Upper lobe of left lung (tissue), 6 donors: ENCODE data around the gene FGF9. TPM values are rescaled to one million over a fixed set of nuclear protein-coding genes. Genes with fewer than 3 reads are reported as not detected.
A peak's percentile ranks its signal among the peaks of the same experiment; 100 is the strongest.

Experiments
- ATAC-seq, 2 donors: fragments of 200-7000 bp; cut with Tn5 transposase; one replicate each; pipeline ENCODE4 v1.9.1; 2022; ENCODE audit warnings: mild to moderate bottlenecking in 2 of 2, moderate library complexity in 2 of 2; ENCODE audit not compliant: low FRiP score in 2 of 2
- DNase-seq, 2 donors: peaks; one replicate each; pipeline ENCODE4 v3.0.0-alpha.2; 2019 to 2020
- H3K27ac ChIP-seq, 4 donors: fragments of 200-600 bp; sonication (generic); one replicate each; pipeline ENCODE4 v1.5.1; 2016 to 2019
- H3K27me3 ChIP-seq, 4 donors: fragments of 200-600 bp; sonication (generic); one replicate each; pipeline ENCODE4 v1.5.1; 2017 to 2019
- H3K36me3 ChIP-seq, 4 donors: fragments of 200-600 bp; sonication (generic); one replicate each; pipeline ENCODE4 v1.5.1; 2016 to 2019
- H3K4me1 ChIP-seq, 4 donors: fragments of 200-600 bp; sonication (generic); one replicate each; pipeline ENCODE4 v1.5.1; 2018 to 2019
- H3K4me3 ChIP-seq, 4 donors: fragments of 200-600 bp; sonication (generic); one replicate each; pipeline ENCODE4 v1.5.1; 2017 to 2019; ENCODE audit warnings: mild to moderate bottlenecking in 2 of 4, moderate library complexity in 1 of 4
- H3K9me3 ChIP-seq, 4 donors: fragments of 200-600 bp; sonication (generic); one replicate each; pipeline ENCODE4 v1.5.1; 2018 to 2019
- CTCF ChIP-seq, 6 experiments: fragments of 450-650 bp in 4 of 6; fragments of 200-600 bp in 2 of 6; sonication (generic) in 2 of 6; IDR thresholded peaks; one replicate each; pipeline ENCODE4 v1.5.1; 2016 to 2019; ENCODE audit warnings: antibody characterized with exemption in 6 of 6
- EP300 ChIP-seq, 4 donors: sonication (generic); formaldehyde crosslinking; IDR thresholded peaks; one replicate each; pipeline ENCODE4 v1.5.1; 2017; ENCODE audit warnings: antibody characterized with exemption in 4 of 4, control low read depth in 2 of 4
- POLR2A ChIP-seq, 4 donors: fragments of 450-650 bp; IDR thresholded peaks; one replicate each; pipeline ENCODE4 v1.5.1; 2016 to 2017; ENCODE audit warnings: antibody characterized with exemption in 4 of 4, mild to moderate bottlenecking in 2 of 4
- POLR2AphosphoS5 ChIP-seq, 2 donors: sonication (generic); formaldehyde crosslinking; IDR thresholded peaks; one replicate each; pipeline ENCODE4 v1.5.1; 2017; ENCODE audit warnings: antibody characterized with exemption in 2 of 2
- WGBS, 2 donors: methylation state at CpG; one replicate each; pipeline ENCODE4 v1.1.5; 2017 to 2018; 5-methylcytosine and 5-hydroxymethylcytosine counted together
- total RNA-seq, 6 donors: library from RNA; depleted of rRNA in 4 of 6; stranded (reverse); fragments of >200 nt in 4 of 6; gene quantifications; one replicate each; pipeline versions ENCODE4 v1.1.0 to v1.2.1, GENCODE V29; 2016 to 2021
- donor health status: DM: no; HTN: no; CAD: no; lungs with moderate emphysema.
- donor health status: DM: no; HTN: yes; CAD: no; lungs with severe emphysema.

FGF9 gene
- total RNA-seq, 6 donors from 2014 or later, result 0.11 to 3.6 (median 0.79) TPM; not detected in 1

DNA sequence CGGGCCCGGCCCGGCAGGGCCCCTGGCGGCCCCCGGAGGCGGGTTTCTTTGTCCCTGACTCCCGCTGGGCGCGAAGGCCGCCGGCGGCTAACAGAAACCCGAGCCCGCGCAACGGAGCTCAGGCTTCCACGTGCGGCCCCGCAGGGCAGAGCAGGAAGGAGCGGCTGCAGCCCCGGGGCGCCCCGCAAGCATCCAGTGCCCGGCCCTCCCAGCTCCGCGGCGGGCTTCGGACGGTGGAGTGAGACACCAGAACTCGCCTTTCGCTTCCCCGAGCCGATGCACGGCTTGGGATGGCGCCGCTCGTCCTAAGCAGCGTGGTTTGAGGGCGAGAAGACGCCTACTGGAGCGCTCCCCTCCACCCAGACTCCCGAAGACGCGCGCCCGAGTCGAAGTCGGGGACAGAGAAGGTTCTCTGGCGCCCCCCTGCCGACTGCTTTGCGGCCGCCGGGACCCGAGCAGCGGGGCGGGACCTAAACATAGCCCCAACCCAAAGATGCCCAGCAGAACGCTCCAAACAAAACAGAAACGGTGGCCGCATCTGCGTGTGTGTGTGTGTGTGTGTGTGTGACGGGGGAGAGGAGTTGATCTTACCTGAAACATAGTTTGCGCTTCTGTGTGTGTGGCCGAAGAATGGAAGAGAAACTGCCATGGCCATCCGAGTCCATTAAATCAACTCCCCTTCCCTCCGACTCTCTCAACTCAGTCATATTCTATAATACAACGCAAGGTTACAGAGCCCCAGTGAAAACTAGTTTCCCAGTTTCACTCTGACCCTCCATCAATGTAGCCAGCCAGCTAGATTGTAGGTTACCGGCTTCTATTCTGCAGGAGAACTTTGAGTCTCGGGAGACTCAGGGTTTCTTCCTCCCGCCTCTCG, 629 bp upstream of the FGF9 start:
- Histone ChIP-seq H3K9me3 (no peaks in the 10 kb centered on the region), H3K27ac (peak overlapping the region in 3 of 4 donors; percentile 22 to 72 (median 47)), H3K4me1 (peaks cover 53 to 65% (median 54%) of the 10 kb centered on the region in 4 donors), H3K27me3 (peaks cover 0 to 35% (median 11%) of the 10 kb centered on the region in 4 donors), H3K4me3 (peak overlapping the region; percentile 50 to 74 (median 62)), H3K36me3 (no peaks in the 10 kb centered on the region)
- 0% methylated on average over 11 to 65 of the region's 70 CpGs for WGBS, 2 donors
- ATAC-seq (peak; percentile 32 to 71), DNase-seq (peak; percentile 50 to 90)
- TF ChIP-seq CTCF (IDR thresholded peaks at IDR 0.05), result no peak
- TF ChIP-seq POLR2AphosphoS5 (IDR thresholded peaks at IDR 0.05), result no peak
- no peak for TF ChIP-seq POLR2A (IDR thresholded peaks at IDR 0.05)
- TF ChIP-seq EP300 (IDR thresholded peaks at IDR 0.05), result no peak

DNA sequence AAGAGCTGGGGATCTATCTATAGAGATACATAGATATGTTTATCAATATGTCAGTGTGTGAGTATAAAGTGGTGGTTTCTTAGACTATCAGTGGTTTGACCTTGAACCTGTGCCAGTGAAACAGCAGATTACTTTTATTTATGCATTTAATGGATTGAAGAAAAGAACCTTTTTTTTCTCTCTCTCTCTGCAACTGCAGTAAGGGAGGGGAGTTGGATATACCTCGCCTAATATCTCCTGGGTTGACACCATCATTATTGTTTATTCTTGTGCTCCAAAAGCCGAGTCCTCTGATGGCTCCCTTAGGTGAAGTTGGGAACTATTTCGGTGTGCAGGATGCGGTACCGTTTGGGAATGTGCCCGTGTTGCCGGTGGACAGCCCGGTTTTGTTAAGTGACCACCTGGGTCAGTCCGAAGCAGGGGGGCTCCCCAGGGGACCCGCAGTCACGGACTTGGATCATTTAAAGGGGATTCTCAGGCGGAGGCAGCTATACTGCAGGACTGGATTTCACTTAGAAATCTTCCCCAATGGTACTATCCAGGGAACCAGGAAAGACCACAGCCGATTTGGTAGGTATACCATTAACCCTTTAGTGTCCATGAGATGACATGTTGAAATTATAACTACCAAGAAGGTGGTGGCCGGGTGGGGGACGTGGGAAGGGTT, 880 bp downstream of the FGF9 start:
- Histone ChIP-seq H3K27me3 (peaks cover 0 to 41% (median 15%) of the 10 kb centered on the region in 4 donors), H3K4me3 (peak overlapping the region; percentile 50 to 74 (median 62)), H3K36me3 (no peaks in the 10 kb centered on the region), H3K9me3 (no peaks in the 10 kb centered on the region), H3K4me1 (peaks cover 53 to 73% (median 58%) of the 10 kb centered on the region in 4 donors), H3K27ac (no peak overlapping the region)
- ATAC-seq, result no peak
- 0 to 1% methylated on average over 10 to 15 of the region's 15 CpGs for WGBS, 2 donors
- DNase-seq, result no peak
- TF ChIP-seq POLR2A (IDR thresholded peaks at IDR 0.05) (no peak), CTCF (IDR thresholded peaks at IDR 0.05) (no peak), EP300 (IDR thresholded peaks at IDR 0.05) (no peak), POLR2AphosphoS5 (IDR thresholded peaks at IDR 0.05) (no peak)

DNA sequence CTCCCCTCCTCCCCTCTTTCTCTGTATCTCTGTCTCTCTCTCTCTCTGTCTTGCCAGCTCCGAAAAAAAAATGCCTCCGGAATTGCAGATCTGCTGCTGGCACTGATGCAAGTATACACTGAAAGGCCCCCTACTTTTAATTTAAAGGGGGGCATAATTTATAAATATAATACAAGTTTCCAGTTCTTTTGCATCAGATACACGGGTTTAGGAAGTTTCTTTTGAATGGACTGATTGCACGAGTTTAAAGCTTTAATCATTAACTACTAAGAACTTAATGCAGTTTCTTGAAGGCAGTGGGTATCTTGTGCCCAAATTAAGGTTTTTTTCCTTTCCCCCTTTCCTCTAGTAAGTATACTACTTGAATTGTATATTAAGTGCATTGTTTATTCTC, 1.4 kb downstream of the FGF9 start:
- ATAC-seq (no peak), DNase-seq (no peak)
- H3K27me3 ChIP-seq, result peaks cover 0 to 41% (median 15%) of the 10 kb centered on the region in 4 donors
- H3K36me3 ChIP-seq, result no peaks in the 10 kb centered on the region
- TF ChIP-seq EP300 (IDR thresholded peaks at IDR 0.05), result no peak
- TF ChIP-seq CTCF (IDR thresholded peaks at IDR 0.05), result no peak
- TF ChIP-seq POLR2AphosphoS5 (IDR thresholded peaks at IDR 0.05), result no peak
- no peak for TF ChIP-seq POLR2A (IDR thresholded peaks at IDR 0.05)
- H3K27ac ChIP-seq, result no peak overlapping the region
- 1 to 4% methylated on average over 4 of the region's 4 CpGs for WGBS, 2 donors
- H3K4me1 ChIP-seq, result peaks cover 53 to 73% (median 58%) of the 10 kb centered on the region in 4 donors
- no peaks in the 10 kb centered on the region for H3K9me3 ChIP-seq
- H3K4me3 ChIP-seq, result peak overlapping the region in 2 of 4 donors; percentile 70 to 74

DNA sequence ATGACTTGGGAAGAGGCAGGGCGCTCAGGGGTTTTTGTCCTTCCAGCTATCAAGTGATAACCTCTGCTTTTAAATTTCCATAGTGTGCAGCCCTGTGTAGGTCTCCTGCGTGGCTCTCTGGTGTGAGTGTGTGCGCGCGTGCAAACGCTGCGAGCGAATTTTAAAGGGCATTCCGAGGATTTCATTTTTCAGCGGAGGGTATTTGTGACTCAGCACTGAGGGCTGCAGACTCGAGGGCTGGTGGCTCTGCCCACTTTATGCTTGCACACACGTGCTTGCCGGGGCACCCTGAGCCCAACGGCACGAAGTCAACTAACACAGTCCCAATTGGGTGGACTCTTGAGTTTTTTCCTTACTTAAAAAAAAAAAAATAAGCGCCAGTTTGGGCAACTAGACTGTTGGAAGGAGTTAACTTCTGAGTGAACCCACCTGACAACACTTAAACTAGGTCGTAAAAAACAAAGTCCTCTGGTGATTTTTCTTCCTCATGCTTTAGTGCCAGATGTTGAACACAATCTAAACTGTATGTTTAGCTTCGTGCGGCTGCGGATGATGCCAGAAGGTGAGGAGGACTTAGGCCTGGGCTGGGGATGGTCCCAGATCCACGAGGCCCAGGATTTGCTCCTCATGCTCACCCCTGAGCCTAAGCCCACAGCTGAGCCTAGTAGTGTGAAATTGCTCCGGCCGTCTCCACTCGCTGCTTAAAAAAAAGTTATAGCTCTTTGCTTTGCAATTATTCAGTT, 2.1 kb downstream of the FGF9 start:
- Histone ChIP-seq H3K27ac (peak overlapping the region in 1 of 4 donors; percentile 65), H3K27me3 (peaks cover 0 to 41% (median 15%) of the 10 kb centered on the region in 4 donors), H3K9me3 (no peaks in the 10 kb centered on the region), H3K4me1 (peaks cover 53 to 73% (median 58%) of the 10 kb centered on the region in 4 donors), H3K36me3 (no peaks in the 10 kb centered on the region), H3K4me3 (peak overlapping the region in 3 of 4 donors; percentile 58 to 74 (median 70))
- DNase-seq, result no peak
- 4 to 6% methylated on average over 10 to 24 of the region's 24 CpGs for WGBS, 2 donors
- ATAC-seq, result no peak
- no peak for TF ChIP-seq EP300 (IDR thresholded peaks at IDR 0.05)

DNA sequence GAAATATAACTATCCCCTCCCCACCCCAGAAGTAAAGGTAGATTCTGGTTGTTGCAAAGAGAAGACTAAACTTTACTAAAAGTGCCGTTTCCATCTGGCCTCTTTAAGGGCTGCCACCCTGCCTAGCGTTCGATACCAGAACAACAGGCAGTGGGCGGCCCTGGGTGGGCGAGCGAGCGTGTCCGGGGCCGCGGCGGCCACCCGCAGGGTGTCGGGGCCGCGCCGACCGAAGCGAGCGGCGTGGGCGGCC, 2.6 kb downstream of the FGF9 start:
- Histone ChIP-seq H3K27me3 (peaks cover 0 to 41% (median 15%) of the 10 kb centered on the region in 4 donors), H3K4me1 (peaks cover 53 to 73% (median 58%) of the 10 kb centered on the region in 4 donors), H3K36me3 (no peaks in the 10 kb centered on the region), H3K9me3 (no peaks in the 10 kb centered on the region), H3K4me3 (peak overlapping the region in 3 of 4 donors; percentile 58 to 74 (median 70)), H3K27ac (peak overlapping the region in 1 of 4 donors; percentile 65)
- no peak for DNase-seq
- TF ChIP-seq EP300 (IDR thresholded peaks at IDR 0.05) (no peak), CTCF (IDR thresholded peaks at IDR 0.05) (peak in 3 of 6 experiments; percentile 28 to 57 (median 41)), POLR2A (IDR thresholded peaks at IDR 0.05) (no peak)
- WGBS, 2 donors, result 0% methylated on average over 4 to 14 of the region's 21 CpGs
- no peak for ATAC-seq
